Measurements from ENCODE around the gene ZER1.

Gene ZER1

GRCh38 chr9:128802482-128802881 is 30.8 kb upstream of the ZER1 start:
- no peak for TF ChIP-seq TCF4 (CRISPR knock-in tag; IDR thresholded peaks at IDR 0.05; ENCODE audit: borderline replicate concordance)
- TF ChIP-seq PATZ1 (CRISPR knock-in tag; IDR thresholded peaks at IDR 0.05; ENCODE audit: borderline replicate concordance), result no peak
- TF ChIP-seq TSHZ2 (CRISPR knock-in tag; IDR thresholded peaks at IDR 0.05), result no peak
- no peak for TF ChIP-seq POU6F1 (CRISPR knock-in tag; IDR thresholded peaks at IDR 0.05; ENCODE audit: borderline replicate concordance, low read depth)
- no peak for TF ChIP-seq ZFP3 (CRISPR knock-in tag; IDR thresholded peaks at IDR 0.05)
- TF ChIP-seq RARB (CRISPR knock-in tag; IDR thresholded peaks at IDR 0.05), result no peak
- no peak for TF ChIP-seq ZFP30 (CRISPR knock-in tag; IDR thresholded peaks at IDR 0.05)
- TF ChIP-seq PPARA (CRISPR knock-in tag; IDR thresholded peaks at IDR 0.05; ENCODE audit: borderline replicate concordance), result no peak
- TF ChIP-seq ESRRG (CRISPR knock-in tag; IDR thresholded peaks at IDR 0.05), result no peak
- no peak for TF ChIP-seq OSR1 (CRISPR knock-in tag; IDR thresholded peaks at IDR 0.05)
- TF ChIP-seq ZNF8 (CRISPR knock-in tag; IDR thresholded peaks at IDR 0.05), result no peak
- no peak for TF ChIP-seq TOX (CRISPR knock-in tag; IDR thresholded peaks at IDR 0.05; ENCODE audit: borderline replicate concordance)
- no peak for TF ChIP-seq CREB5 (CRISPR knock-in tag; IDR thresholded peaks at IDR 0.05; ENCODE audit: low read depth)
- TF ChIP-seq CSDC2 (CRISPR knock-in tag; IDR thresholded peaks at IDR 0.05), result no peak
- TF ChIP-seq ZNF70 (CRISPR knock-in tag; IDR thresholded peaks at IDR 0.05), result no peak
- no peak for TF ChIP-seq GLIS3 (CRISPR knock-in tag; IDR thresholded peaks at IDR 0.05)
- TF ChIP-seq ZNF565 (CRISPR knock-in tag; conservative IDR thresholded peaks at IDR 0.05; ENCODE audit: low read depth), result no peak
- no peak for TF ChIP-seq BACH2 (CRISPR knock-in tag; IDR thresholded peaks at IDR 0.05; ENCODE audit: borderline replicate concordance)
- no peak for TF ChIP-seq ZC3H10 (CRISPR knock-in tag; IDR thresholded peaks at IDR 0.05)
- no peak for TF ChIP-seq ISL1 (CRISPR knock-in tag; IDR thresholded peaks at IDR 0.05)
- ATAC-seq, result no peak

- TF ChIP-seq ESRRG (CRISPR knock-in tag; IDR thresholded peaks at IDR 0.05) (no peak), CSDC2 (CRISPR knock-in tag; IDR thresholded peaks at IDR 0.05) (no peak), OSR1 (CRISPR knock-in tag; IDR thresholded peaks at IDR 0.05) (no peak), RARB (CRISPR knock-in tag; IDR thresholded peaks at IDR 0.05) (no peak), GLIS3 (CRISPR knock-in tag; IDR thresholded peaks at IDR 0.05) (no peak), TCF4 (CRISPR knock-in tag; IDR thresholded peaks at IDR 0.05; ENCODE audit: borderline replicate concordance) (no peak), ZC3H10 (CRISPR knock-in tag; IDR thresholded peaks at IDR 0.05) (no peak), ZFP30 (CRISPR knock-in tag; IDR thresholded peaks at IDR 0.05) (no peak), PPARA (CRISPR knock-in tag; IDR thresholded peaks at IDR 0.05; ENCODE audit: borderline replicate concordance) (no peak), TOX (CRISPR knock-in tag; IDR thresholded peaks at IDR 0.05; ENCODE audit: borderline replicate concordance) (no peak), ZFP3 (CRISPR knock-in tag; IDR thresholded peaks at IDR 0.05) (no peak), ZNF565 (CRISPR knock-in tag; conservative IDR thresholded peaks at IDR 0.05; ENCODE audit: low read depth) (no peak), BACH2 (CRISPR knock-in tag; IDR thresholded peaks at IDR 0.05; ENCODE audit: borderline replicate concordance) (no peak), CSRNP3 (CRISPR knock-in tag; IDR thresholded peaks at IDR 0.05) (no peak), TSHZ2 (CRISPR knock-in tag; IDR thresholded peaks at IDR 0.05) (no peak)
- ATAC-seq, result no peak
These were observed 28.3 kb upstream of the ZER1 start for GRCh38 chr9:128800061-128800460.
